Fibroblast of peridontal ligament (primary cell): ENCODE results near the gene ILDR1.

Source experiments
- DNase-seq: peaks from one replicate; pipeline ENCODE4 v3.0.0-alpha.2; 2010; ENCODE audit errors: extremely low read depth

ILDR1 gene

GRCh38 chr3:121994551-121994950 is 27.5 kb downstream of the ILDR1 start:
- DNase-seq = no peak

- no peak for DNase-seq
Observed at GRCh38 chr3:121992601-121993560, 29.2 kb downstream of the ILDR1 start.

- DNase-seq = no peak
Observed at GRCh38 chr3:121989943-121990342, 32.1 kb downstream of the ILDR1 start.

GRCh38 chr3:121988146-121988545 is 33.9 kb downstream of the ILDR1 start:
- no peak for DNase-seq

- no peak for DNase-seq
Observed at GRCh38 chr3:121985846-121986245, 36.2 kb downstream of the ILDR1 start.

- DNase-seq = no peak
Observed at GRCh38 chr3:121981473-121981872, 40.6 kb downstream of the ILDR1 start.

GRCh38 chr3:121980450-121980796 is 41.6 kb downstream of the ILDR1 start:
- no peak for DNase-seq

GRCh38 chr3:121979734-121980449 is 42.2 kb downstream of the ILDR1 start:
- no peak for DNase-seq

- DNase-seq = no peak
Observed at GRCh38 chr3:121979246-121979645, 42.8 kb downstream of the ILDR1 start.

- no peak for DNase-seq
Observed at GRCh38 chr3:121976727-121977126, 45.3 kb downstream of the ILDR1 start.

GRCh38 chr3:121975702-121976302 is 46.2 kb downstream of the ILDR1 start:
- no peak for DNase-seq

- DNase-seq = no peak
Observed at GRCh38 chr3:121974601-121975111, 47.4 kb downstream of the ILDR1 start.

- DNase-seq = peak; percentile 6
Observed at GRCh38 chr3:121970047-121970446, 52.0 kb downstream of the ILDR1 start.

GRCh38 chr3:121969631-121970030 is 52.4 kb downstream of the ILDR1 start:
- no peak for DNase-seq

- DNase-seq = no peak
Observed at GRCh38 chr3:121963608-121964007, 58.4 kb downstream of the ILDR1 start.

GRCh38 chr3:121962443-121962842 is 59.6 kb downstream of the ILDR1 start:
- DNase-seq = no peak

- DNase-seq = no peak
Observed at GRCh38 chr3:121961283-121961682, 60.8 kb downstream of the ILDR1 start.

- DNase-seq = no peak
Observed at GRCh38 chr3:121958801-121959200, 63.2 kb downstream of the ILDR1 start.

GRCh38 chr3:121957674-121958415 is 64.2 kb downstream of the ILDR1 start:
- DNase-seq = no peak

GRCh38 chr3:121956363-121956762 is 65.7 kb downstream of the ILDR1 start:
- no peak for DNase-seq

GRCh38 chr3:121951291-121951919 is 70.6 kb downstream of the ILDR1 start:
- peak; percentile 3 for DNase-seq
